GM08714 (cell line): ENCODE data around the gene KLHL11.
"Not testable (repeated sequence)": the region's sequence is repeated elsewhere in the genome, so short reads cannot be mapped to it uniquely, and the experiment has no call there.

Experiments
- H3K4me3 ChIP-seq: fragments of 200-500 bp; sonication (Bioruptor generic); 2 replicates; pipeline ENCODE4 v1.5.1; 2014; ENCODE audit warnings: mild to moderate bottlenecking, low read length, inconsistent platforms
- ZNF274 ChIP-seq: IDR thresholded peaks from 2 replicates; pipeline ENCODE4 v1.6.1; 2012; ENCODE audit warnings: mild to moderate bottlenecking, low read depth, low read length

The KLHL11 gene

GRCh38 chr17:41870097-41870496 lies 4.9 kb upstream of the KLHL11 start:
- TF ChIP-seq ZNF274, result no peak
- no peak overlapping the region for H3K4me3 ChIP-seq

- H3K4me3 ChIP-seq, result no peak overlapping the region
- TF ChIP-seq ZNF274, result no peak
These were observed 4.2 kb upstream of the KLHL11 start for GRCh38 chr17:41869426-41869825.

GRCh38 chr17:41868568-41868967 lies 3.3 kb upstream of the KLHL11 start:
- H3K4me3 ChIP-seq, result no peak overlapping the region
- TF ChIP-seq ZNF274, result no peak

GRCh38 chr17:41865596-41865893 lies 322 bp upstream of the KLHL11 start:
- H3K4me3 ChIP-seq, result peak overlapping the region; percentile 52; the same call in 1 of the 2 replicates
- TF ChIP-seq ZNF274, result no peak

GRCh38 chr17:41864498-41864835 lies 756 bp downstream of the KLHL11 start:
- H3K4me3 ChIP-seq, result peak overlapping the region; percentile 94
- no peak for TF ChIP-seq ZNF274

- peak overlapping the region; percentile 94 for H3K4me3 ChIP-seq
- TF ChIP-seq ZNF274, result no peak
These were observed 2.0 kb downstream of the KLHL11 start for GRCh38 chr17:41863074-41863848.

GRCh38 chr17:41860254-41860931 lies 4.8 kb downstream of the KLHL11 start:
- no peak for TF ChIP-seq ZNF274
- no peak overlapping the region for H3K4me3 ChIP-seq

GRCh38 chr17:41851382-41851781 lies 13.8 kb downstream of the KLHL11 start:
- H3K4me3 ChIP-seq, result not testable (repeated sequence)

- no peak for TF ChIP-seq ZNF274
- no peak overlapping the region for H3K4me3 ChIP-seq
These were observed 15.8 kb downstream of the KLHL11 start for GRCh38 chr17:41849251-41849990.

GRCh38 chr17:41848788-41849187 lies 16.4 kb downstream of the KLHL11 start:
- no peak for TF ChIP-seq ZNF274
- no peak overlapping the region for H3K4me3 ChIP-seq

- no peak overlapping the region for H3K4me3 ChIP-seq
- no peak for TF ChIP-seq ZNF274
These were observed 20.3 kb downstream of the KLHL11 start for GRCh38 chr17:41844971-41845370.

GRCh38 chr17:41840781-41841180 lies 24.4 kb downstream of the KLHL11 start:
- not testable (repeated sequence) for H3K4me3 ChIP-seq

GRCh38 chr17:41839448-41839847 lies 25.8 kb downstream of the KLHL11 start:
- H3K4me3 ChIP-seq, result not testable (repeated sequence)

GRCh38 chr17:41837761-41838538 lies 27.3 kb downstream of the KLHL11 start, which contains the start of gene KLHL10:
Gene KLHL10 (plus strand): TSS chr17:41837825. CDS start chr17:41837933, 108 bp downstream.
- no peak within 1 kb of the TSS for H3K4me3 ChIP-seq
- TF ChIP-seq ZNF274, result no peak
